ENCODE results near the gene ZNF714.
A peak's percentile ranks its signal among the peaks of the same experiment; 100 is the strongest.
"Not testable (repeated sequence)": the region's sequence is repeated elsewhere in the genome, so short reads cannot be mapped to it uniquely, and the experiment has no call there.

Gene ZNF714

GRCh38 chr19:21133633-21134032, 51.6 kb downstream of the ZNF714 start:
- no peak for DNase-seq

- no peak for DNase-seq
Observed at GRCh38 chr19:21134934-21135366, 52.9 kb downstream of the ZNF714 start.

DNA sequence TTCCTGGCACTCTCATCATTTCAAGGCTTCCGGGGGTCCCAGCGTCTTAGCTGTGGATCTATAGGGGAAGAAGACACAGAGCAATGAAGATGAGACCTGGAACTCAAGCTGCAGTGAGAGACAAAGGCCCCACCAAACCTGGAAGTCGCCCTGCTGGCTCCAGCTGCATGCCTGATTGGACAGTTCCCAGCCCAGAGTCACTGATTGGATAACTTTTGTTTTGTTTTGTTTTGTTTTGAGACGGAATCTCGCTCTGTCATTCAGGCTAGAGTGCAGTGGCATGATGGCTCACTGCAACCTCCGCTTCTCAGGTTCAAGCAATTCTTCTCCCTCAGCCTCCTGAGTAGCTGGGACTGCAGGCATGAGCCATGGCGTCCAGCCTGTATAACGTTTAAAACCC, 53.4 kb downstream of the ZNF714 start:
- no peak for DNase-seq

- DNase-seq, result no peak
Observed at GRCh38 chr19:21138130-21138529, 56.1 kb downstream of the ZNF714 start.

- DNase-seq, result not testable (repeated sequence)
Observed at GRCh38 chr19:21141006-21141405, 59.0 kb downstream of the ZNF714 start.

GRCh38 chr19:21141787-21142464, 59.9 kb downstream of the ZNF714 start, which contains the start of gene ZNF431:
Gene ZNF431 (plus strand): TSS chr19:21142040. CDS start chr19:21142184, 144 bp downstream.
- peak; percentile 55 for DNase-seq

- no peak for DNase-seq
Observed at GRCh38 chr19:21143428-21143827, 61.4 kb downstream of the ZNF714 start.

DNA sequence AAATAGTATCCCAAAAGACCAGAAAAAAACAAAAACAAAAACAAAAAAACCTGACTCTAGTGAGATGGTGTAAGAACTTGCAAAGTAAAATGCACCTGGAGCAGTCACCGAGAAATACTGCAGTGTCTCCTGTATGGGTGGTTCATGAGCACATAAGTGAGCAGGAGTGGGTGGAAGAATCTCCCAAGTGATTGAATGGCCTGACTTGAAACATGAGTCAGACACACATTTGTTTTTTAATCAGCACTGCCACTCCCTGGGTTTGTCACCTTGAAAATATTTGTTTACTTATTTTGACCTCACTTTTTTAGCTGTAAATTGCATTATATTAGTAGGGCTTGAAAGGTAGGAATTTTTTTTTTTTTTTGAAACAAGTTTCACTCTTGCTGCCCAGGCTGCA, 61.9 kb downstream of the ZNF714 start:
- no peak for DNase-seq

DNA sequence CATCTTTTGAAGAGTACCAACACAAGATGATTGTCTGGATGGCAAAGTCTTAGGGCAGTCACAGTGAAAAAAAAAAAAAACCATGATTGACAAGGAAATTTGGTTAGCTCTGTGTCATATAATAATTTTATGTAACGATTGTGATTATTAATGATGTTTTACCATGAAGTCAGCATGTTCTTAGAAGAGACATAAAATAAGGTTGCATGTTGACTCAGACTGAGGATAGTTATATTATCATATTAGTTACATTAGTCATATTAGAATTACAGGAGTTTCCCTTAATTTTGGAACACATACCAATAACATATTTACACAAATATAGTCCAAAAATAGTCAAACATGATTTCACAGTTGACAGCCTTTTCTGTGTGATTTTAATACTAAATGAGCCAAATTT, 65.5 kb downstream of the ZNF714 start:
- no peak for DNase-seq

DNA sequence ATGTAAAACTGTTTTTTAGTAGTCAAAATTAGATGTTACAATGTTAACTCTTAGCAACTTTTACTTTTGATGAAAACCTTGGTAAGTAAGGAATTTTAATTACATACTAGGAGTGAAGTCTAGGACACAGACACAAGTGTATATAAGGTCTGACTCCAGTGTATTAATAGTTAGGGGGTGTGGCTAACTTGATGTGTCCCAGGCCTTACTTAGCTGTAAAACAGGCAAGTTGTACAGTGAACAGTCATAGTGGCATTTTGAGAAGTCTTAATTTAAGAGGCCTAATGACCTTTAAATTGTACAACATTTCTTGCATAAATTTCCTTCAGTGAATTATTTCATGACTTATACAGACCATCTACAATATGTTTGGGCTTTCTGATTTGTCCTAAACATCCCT, 66.7 kb downstream of the ZNF714 start:
- no peak for DNase-seq

- DNase-seq, result no peak
Observed at GRCh38 chr19:21149877-21150276, 67.9 kb downstream of the ZNF714 start.

DNA sequence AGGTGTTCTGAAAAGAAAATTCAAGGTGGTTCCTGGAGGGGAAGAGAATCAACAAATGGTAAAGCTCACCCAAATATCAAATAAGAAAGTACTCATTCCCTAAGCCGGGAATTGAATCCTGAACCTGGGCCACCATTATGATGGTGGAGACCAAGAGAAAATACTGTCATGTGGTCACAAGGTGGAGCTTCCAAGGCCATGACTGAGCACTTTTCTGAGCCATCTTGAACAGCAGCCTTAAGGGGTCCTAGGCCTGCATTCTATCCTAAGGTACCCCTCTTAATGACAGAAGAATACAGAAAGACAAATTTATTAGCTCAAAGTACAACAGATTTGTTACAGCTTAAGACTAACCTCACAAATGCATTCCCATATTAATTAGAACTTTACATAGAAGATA, 69.5 kb downstream of the ZNF714 start:
- DNase-seq, result no peak

DNA sequence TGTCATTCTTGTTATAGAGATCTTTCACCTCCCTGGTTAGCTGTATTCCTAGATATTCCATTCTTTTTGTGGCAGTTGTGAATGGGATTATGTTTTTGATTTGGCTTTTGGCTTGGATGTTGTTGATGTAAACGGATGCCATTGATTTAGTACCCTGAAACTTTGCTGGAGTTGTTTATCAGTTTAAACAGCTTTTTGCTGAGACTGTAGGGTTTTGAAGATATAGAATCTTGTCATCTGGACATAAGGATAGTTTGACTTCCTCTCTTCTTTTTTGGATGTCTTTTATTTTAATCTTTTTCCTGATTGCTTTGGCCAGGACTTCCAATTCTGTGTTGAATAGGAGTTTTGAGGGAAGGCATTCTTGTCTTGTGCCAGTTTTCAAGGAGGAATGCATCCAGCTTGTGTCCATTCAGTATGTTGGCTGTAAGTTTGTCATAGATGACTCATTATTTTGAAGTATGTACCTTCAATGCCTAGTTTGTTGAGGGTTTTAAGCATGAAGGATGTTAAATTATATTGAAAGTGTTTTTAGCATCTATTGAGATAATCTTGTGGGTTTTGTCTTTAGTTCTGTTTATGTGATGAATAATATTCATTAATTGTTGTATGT, 76.6 kb downstream of the ZNF714 start:
- DNase-seq, result no peak

DNA sequence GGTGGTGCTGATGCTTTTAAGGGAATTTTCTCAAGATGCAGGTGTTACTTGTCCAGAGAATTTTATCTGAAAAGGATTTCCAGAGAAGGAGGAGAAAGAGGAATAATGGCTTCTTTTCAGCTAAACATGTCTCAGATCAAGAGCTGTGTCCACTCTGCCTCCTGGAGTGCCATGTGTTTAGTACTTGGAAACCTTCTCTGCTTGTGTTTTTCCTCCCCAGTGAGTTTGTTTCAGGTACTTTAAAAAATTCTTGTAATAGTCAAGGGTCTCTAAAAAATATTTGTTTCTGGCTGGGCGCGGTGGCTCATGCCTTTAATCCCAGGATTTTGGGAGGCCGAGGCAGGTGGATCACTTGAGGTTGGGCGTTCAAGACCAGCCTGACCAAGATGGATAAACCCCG, 82.5 kb downstream of the ZNF714 start:
- no peak for DNase-seq

GRCh38 chr19:21166436-21166835, 84.4 kb downstream of the ZNF714 start:
- no peak for DNase-seq

Measured in NK-92 treated with Interleukin-12 subunit alpha and Interleukin-12 subunit beta, amount 100 ng/mL, for 24 hours (cell line).